Uterus (tissue), 4 donors: Measurements from ENCODE around the gene DNAJC27. TPM values are rescaled to one million over a fixed set of nuclear protein-coding genes. Genes with fewer than 3 reads are reported as not detected.

ENCODE experiments used
- DNase-seq, 2 donors: peaks; one replicate each; pipeline ENCODE4 v3.0.0-alpha.2; 2019 to 2020
- H3K27ac ChIP-seq, 2 donors: fragments of 200-600 bp; sonication (generic); 1 replicate in 1 of 2; 2 replicates in 1 of 2; pipeline ENCODE4 v1.5.1; 2016 to 2018
- H3K27me3 ChIP-seq, 2 donors: fragments of 200-600 bp; sonication (generic); one replicate each; pipeline ENCODE4 v1.5.1; 2018 to 2019; ENCODE audit warnings: control low read depth in 1 of 2
- H3K36me3 ChIP-seq, 2 donors: fragments of 200-600 bp; sonication (generic); one replicate each; pipeline ENCODE4 v1.5.1; 2019; ENCODE audit warnings: control low read depth in 1 of 2
- H3K4me1 ChIP-seq, 2 donors: fragments of 200-600 bp; sonication (generic); one replicate each; pipeline ENCODE4 v1.5.1; 2018 to 2019; ENCODE audit warnings: control low read depth in 1 of 2
- H3K4me3 ChIP-seq, 2 donors: fragments of 200-600 bp; sonication (generic); 1 replicate in 1 of 2; 2 replicates in 1 of 2; pipeline ENCODE4 v1.5.1; 2018 to 2019; ENCODE audit warnings: mild to moderate bottlenecking in 1 of 2
- H3K9me3 ChIP-seq, 2 donors: fragments of 200-600 bp; sonication (generic); one replicate each; pipeline ENCODE4 v1.5.1; 2019; ENCODE audit warnings: control low read depth in 1 of 2
- CTCF ChIP-seq, 4 experiments: fragments of 200-600 bp in 2 of 4; fragments of 450-650 bp in 2 of 4; sonication (generic) in 2 of 4; IDR thresholded peaks; one replicate each; pipeline ENCODE4 v1.5.1; 2016 to 2019; ENCODE audit warnings: antibody characterized with exemption in 4 of 4, mild to moderate bottlenecking in 2 of 4, moderate library complexity in 1 of 4
- POLR2A ChIP-seq, 2 donors: fragments of 450-650 bp; IDR thresholded peaks; one replicate each; pipeline ENCODE4 v1.6.1; 2016; ENCODE audit warnings: antibody characterized with exemption in 2 of 2, mild to moderate bottlenecking in 1 of 2, moderate library complexity in 1 of 2
- intact Hi-C: fragments of 100-400 bp; cut with DNase I; formaldehyde crosslinking; loops from one replicate; pipeline ENCODE4 v1.15.1; 2023; ENCODE audit warnings: low total_unique reads
- small RNA-seq: library from RNA; depleted of rRNA; stranded (forward); fragments of <200 nt; gene quantifications from one replicate; pipeline ENCODE3, GENCODE V24; 2016
- total RNA-seq, 4 donors: library from RNA; depleted of rRNA in 3 of 4; stranded (reverse); fragments of >200 nt in 3 of 4; gene quantifications; one replicate each; pipeline versions ENCODE4 v1.1.0 to v1.2.4, GENCODE V29; 2014 to 2023
- donor health status: DM: yes; HTN: yes; CAD: no.

The DNAJC27 gene
- total RNA-seq, 4 donors from 2014 or later = 3.1 to 15.3 (median 7.8) TPM

- Histone ChIP-seq H3K27me3 (no peaks in the 10 kb centered on the region), H3K36me3 (no peaks in the 10 kb centered on the region), H3K4me3 (no peak overlapping the region), H3K27ac (no peak overlapping the region), H3K9me3 (peaks cover 0 to 6% of the 10 kb centered on the region in 2 donors), H3K4me1 (no peaks in the 10 kb centered on the region)
- intact Hi-C loops = no loop called here
- TF ChIP-seq POLR2A (IDR thresholded peaks at IDR 0.05) = no peak
- TF ChIP-seq CTCF (IDR thresholded peaks at IDR 0.05) = no peak
- DNase-seq = no peak
Measured at GRCh38 chr2:24898122-24899109, 73.3 kb downstream of the DNAJC27 start.

- Histone ChIP-seq H3K4me3 (no peak overlapping the region), H3K9me3 (peaks cover 0 to 6% of the 10 kb centered on the region in 2 donors), H3K27me3 (no peaks in the 10 kb centered on the region), H3K27ac (no peak overlapping the region), H3K4me1 (no peaks in the 10 kb centered on the region), H3K36me3 (no peaks in the 10 kb centered on the region)
- intact Hi-C loops = no loop called here
- TF ChIP-seq POLR2A (IDR thresholded peaks at IDR 0.05) (no peak), CTCF (IDR thresholded peaks at IDR 0.05) (no peak)
- DNase-seq = no peak
Measured at GRCh38 chr2:24894750-24895149, 77.0 kb downstream of the DNAJC27 start.

GRCh38 chr2:24893934-24894333 lies 77.8 kb downstream of the DNAJC27 start:
- Histone ChIP-seq H3K9me3 (peaks cover 0 to 6% of the 10 kb centered on the region in 2 donors), H3K27me3 (no peaks in the 10 kb centered on the region), H3K36me3 (no peaks in the 10 kb centered on the region), H3K27ac (no peak overlapping the region), H3K4me3 (no peak overlapping the region), H3K4me1 (no peaks in the 10 kb centered on the region)
- TF ChIP-seq POLR2A (IDR thresholded peaks at IDR 0.05) (no peak), CTCF (IDR thresholded peaks at IDR 0.05) (no peak)
- intact Hi-C loops = no loop called here
- DNase-seq = no peak

Small RNAs within 50 kb of the gene (small RNA-seq; reads per million reads assigned to genes)
- gene AC013267.1 (not detected), gene RF00016 (not detected), gene RF00019 (not detected)

Other genes with a start within 250 kb of the DNAJC27 start
- gene PTRHD1, start 178.6 kb downstream of the DNAJC27 start, total RNA-seq = 100 to 1,000 TPM in 1 of 4 donors, 10 to 100 TPM in 2, 1 to 10 TPM in 1; 4.7 to 226 (median 22.8) TPM
- 10 to 100 TPM in 1 of 4 donors, 1 to 10 TPM in 3; 1.0 to 16.0 (median 2.2) TPM for gene CENPO, start 178.5 kb downstream of the DNAJC27 start, total RNA-seq
- gene ADCY3, start 51.7 kb downstream of the DNAJC27 start, total RNA-seq = 100 to 1,000 TPM in 1 of 4 donors, 10 to 100 TPM in 3; 37.9 to 104 (median 51.7) TPM
- 1 to 10 TPM in 2 of 4 donors, under 1 TPM in 1, not detected in 1; under 0.01 to 6.1 (median 1.3) TPM for gene EFR3B, start 70.1 kb upstream of the DNAJC27 start, total RNA-seq
- 10 to 100 TPM in 1 of 4 donors, 1 to 10 TPM in 3; 1.4 to 26.9 (median 6.4) TPM for gene POMC, start 196.6 kb upstream of the DNAJC27 start, total RNA-seq